HCT116 (cell line): ENCODE results near the gene HMSD. TPM values are rescaled to one million over a fixed set of nuclear protein-coding genes. Genes with fewer than 3 reads are reported as not detected.

Experiments
- ATAC-seq: fragments of 200-7000 bp; cut with Tn5 transposase; 2 replicates; pipeline ENCODE4 v1.9.1; 2020; ENCODE audit warnings: mild to moderate bottlenecking, moderate library complexity
- BruUV-seq: library from RNA; stranded (reverse); fragments of 400-500 nt; replicated peaks from 2 replicates; lab custom pipeline; 2021; lab: Mats Ljungman, UMichigan
- CTCF ChIA-PET: fragments of 300-600 bp; sonication (Branson Sonifier 250); formaldehyde crosslinking; loops from one replicate; lab custom pipeline; 2021; ENCODE audit warnings: antibody characterized with exemption; lab: Charles Lee
- POLR2A ChIA-PET: fragments of 300-600, 350-600 bp; sonication (Branson Sonifier 250); formaldehyde crosslinking; loops from one replicate; lab custom pipeline; 2021; ENCODE audit warnings: antibody characterized with exemption; lab: Charles Lee
- RAD21 ChIA-PET, 2 experiments: fragments of 300-600 bp; sonication (Branson Sonifier 250); formaldehyde crosslinking; loops; one replicate each; lab custom pipeline; 2023; ENCODE audit warnings: low total read pairs in 2 of 2; ENCODE audit not compliant: uncharacterized antibody in 2 of 2, unreplicated experiment in 2 of 2, low non-redundant PET in 1 of 2; lab: Charles Lee
- DNase-seq: peaks from one replicate; pipeline ENCODE4 v3.0.0-alpha.2; 2010; ENCODE audit warnings: low read depth, low spot score
- H2AFZ ChIP-seq: fragments of 200-600 bp; shearing (Covaris generic), sonication (generic); 2 replicates; pipeline ENCODE4 v1.6.1; 2017; ENCODE audit warnings: low read depth, mixed run types, mixed read lengths, antibody characterized with exemption, low read length; ENCODE audit not compliant: poor library complexity, severe bottlenecking
- H3K27ac ChIP-seq: 2 replicates; pipeline ENCODE4 v1.5.1; 2012; ENCODE audit warnings: low read depth, low read length
- H3K27me3 ChIP-seq: fragments of 200-600 bp; sonication (generic); 2 replicates; pipeline ENCODE4 v1.6.1; 2016; ENCODE audit warnings: mixed run types, low read length, mixed read lengths; ENCODE audit not compliant: insufficient read depth
- H3K36me3 ChIP-seq, 2 experiments: fragments of 200-500 bp in 1 of 2; fragments of 200-600 bp in 1 of 2; sonication (Bioruptor generic) in 1 of 2; sonication (generic) in 1 of 2; 2 replicates each; pipeline versions ENCODE4 v1.5.1 to v1.6.1; 2014 to 2016; ENCODE audit warnings: low read length in 2 of 2, inconsistent platforms in 1 of 2, mixed read lengths in 1 of 2, mixed run types in 1 of 2; ENCODE audit not compliant: insufficient read depth in 2 of 2, control insufficient read depth in 1 of 2
- H3K4me1 ChIP-seq, 2 experiments: fragments of 200-600 bp in 1 of 2; sonication (generic) in 1 of 2; 2 replicates each; pipeline versions ENCODE4 v1.5.1 to v1.6.1; 2012 to 2017; ENCODE audit warnings: low read length in 2 of 2, inconsistent platforms in 1 of 2, mild to moderate bottlenecking in 1 of 2, mixed read lengths in 1 of 2, mixed run types in 1 of 2, moderate library complexity in 1 of 2; ENCODE audit not compliant: insufficient read depth in 2 of 2, control insufficient read depth in 1 of 2
- H3K4me2 ChIP-seq: fragments of 200-600 bp; sonication (generic); 2 replicates; pipeline ENCODE4 v1.6.1; 2017; ENCODE audit warnings: mixed run types, low read length, mixed read lengths
- H3K4me3 ChIP-seq, 2 experiments: fragments of 200-600 bp in 1 of 2; sonication (generic) in 1 of 2; replicated peaks in 1 of 2; 2 replicates each; pipeline ENCODE4 v1.5.1; 2011 to 2016; ENCODE audit warnings: low read length in 2 of 2, control low read depth in 1 of 2, low read depth in 1 of 2, mild to moderate bottlenecking in 1 of 2, mixed read lengths in 1 of 2, mixed run types in 1 of 2
- H3K79me2 ChIP-seq: fragments of 200-600 bp; sonication (generic); 2 replicates; pipeline ENCODE4 v1.6.1; 2017; ENCODE audit warnings: mild to moderate bottlenecking, mixed run types, low read length, moderate library complexity, mixed read lengths; ENCODE audit not compliant: insufficient read depth
- H3K9ac ChIP-seq: fragments of 200-600 bp; sonication (generic); 2 replicates; pipeline ENCODE4 v1.6.1; 2016; ENCODE audit warnings: low read length, mixed read lengths
- H3K9me2 ChIP-seq: fragments of 200-600 bp; sonication (generic), shearing (Covaris generic); 2 replicates; pipeline ENCODE4 v1.6.1; 2017; ENCODE audit warnings: mixed run types, mild to moderate bottlenecking, moderate library complexity; ENCODE audit not compliant: insufficient read depth
- H3K9me3 ChIP-seq, 2 experiments: fragments of 200-500 bp in 1 of 2; fragments of 200-600 bp in 1 of 2; sonication (Bioruptor generic) in 1 of 2; sonication (generic) in 1 of 2; 2 replicates each; pipeline ENCODE4 v1.6.1; 2014 to 2017; ENCODE audit warnings: low read length in 2 of 2, mixed read lengths in 2 of 2, inconsistent platforms in 1 of 2, low read depth in 1 of 2, mild to moderate bottlenecking in 1 of 2, mixed run types in 1 of 2, moderate library complexity in 1 of 2; ENCODE audit not compliant: control insufficient read depth in 1 of 2, insufficient read depth in 1 of 2
- H4K20me1 ChIP-seq: fragments of 200-600 bp; sonication (generic), shearing (Covaris generic); 2 replicates; pipeline ENCODE4 v1.6.1; 2017; ENCODE audit warnings: mixed run types, mild to moderate bottlenecking, moderate library complexity; ENCODE audit not compliant: insufficient read depth
- CBX3 ChIP-seq: IDR thresholded peaks from 2 replicates; pipeline ENCODE4 v1.6.1; 2012; ENCODE audit warnings: low read depth
- EGR1 ChIP-seq: IDR thresholded peaks from 2 replicates; pipeline ENCODE4 v1.6.1; 2012; ENCODE audit warnings: low read depth
- ELF1 ChIP-seq: IDR thresholded peaks from 2 replicates; pipeline ENCODE4 v1.6.1; 2012; ENCODE audit warnings: low read depth, borderline replicate concordance
- EZH2phosphoT487 ChIP-seq: fragments of 200-600 bp; IDR thresholded peaks from 2 replicates; pipeline ENCODE4 v1.6.1; 2018; ENCODE audit warnings: antibody characterized with exemption, borderline replicate concordance
- JUND ChIP-seq: IDR thresholded peaks from 2 replicates; pipeline ENCODE4 v1.6.1; 2012
- MAX ChIP-seq: IDR thresholded peaks from 2 replicates; pipeline ENCODE4 v1.6.1; 2012
- POLR2AphosphoS5 ChIP-seq: IDR thresholded peaks from 2 replicates; pipeline ENCODE4 v1.6.1; 2011; ENCODE audit warnings: mild to moderate bottlenecking, low read depth, low read length, moderate library complexity
- RAD21 ChIP-seq: IDR thresholded peaks from 2 replicates; pipeline ENCODE4 v1.6.1; 2012; ENCODE audit warnings: low read depth, mild to moderate bottlenecking
- REST ChIP-seq: IDR thresholded peaks from 2 replicates; pipeline ENCODE4 v1.6.1; 2012; ENCODE audit warnings: low read depth
- TCF7L2 ChIP-seq: IDR thresholded peaks from 2 replicates; pipeline ENCODE4 v1.7.0; 2011; ENCODE audit warnings: borderline replicate concordance, inconsistent platforms; ENCODE audit not compliant: insufficient read depth, insufficient read length; ENCODE audit errors: extremely low read depth
- YY1 ChIP-seq: IDR thresholded peaks from 2 replicates; pipeline ENCODE4 v1.6.1; 2011; ENCODE audit warnings: low read length, low read depth, moderate library complexity, mild to moderate bottlenecking; ENCODE audit not compliant: insufficient replicate concordance; ENCODE audit errors: extremely low read depth
- ZBTB33 ChIP-seq: IDR thresholded peaks from 2 replicates; pipeline ENCODE4 v1.6.1; 2011; ENCODE audit warnings: mild to moderate bottlenecking, low read length, moderate library complexity; ENCODE audit not compliant: insufficient replicate concordance; ENCODE audit errors: extremely low read depth
- ZFX ChIP-seq: fragments of 450-650 bp; IDR thresholded peaks from 2 replicates; pipeline ENCODE4 v1.6.1; 2017
- ZNF274 ChIP-seq: fragments of 200-500 bp; sonication (Bioruptor generic); IDR thresholded peaks from 2 replicates; pipeline ENCODE4 v1.6.1; 2014; ENCODE audit warnings: mild to moderate bottlenecking, low read depth, low read length, inconsistent platforms
- intact Hi-C: fragments of 100-400 bp; cut with micrococcal nuclease; formaldehyde crosslinking; loops from 2 replicates; pipeline ENCODE4 v1.10.0; 2022
- total RNA-seq: library from RNA; stranded (reverse); gene quantifications from one replicate; pipeline ENCODE4 v1.2.1, GENCODE V29; 2021; ENCODE audit not compliant: unreplicated experiment

The HMSD gene
- total RNA-seq, 1 experiment from 2014 or later, result 5.3 TPM

GRCh38 chr18:63962137-63962536 lies 13.0 kb downstream of the HMSD start:
- BruUV-seq, result no TSS peak
- H3K27me3 ChIP-seq, result no peaks in the 10 kb centered on the region
- no peak overlapping the region for H3K4me2 ChIP-seq
- H3K9ac ChIP-seq, result no peak overlapping the region
- intact Hi-C loops, result no loop called here
- POLR2A ChIA-PET, result no interaction called here
- H4K20me1 ChIP-seq, result no peaks in the 10 kb centered on the region
- RAD21 ChIA-PET, result no interaction called here
- H2AFZ ChIP-seq, result no peak overlapping the region
- no peaks in the 10 kb centered on the region for H3K9me2 ChIP-seq
- H3K36me3 ChIP-seq, result no peaks in the 10 kb centered on the region
- DNase-seq, result no peak
- no peaks in the 10 kb centered on the region for H3K4me1 ChIP-seq
- no peak for ATAC-seq
- H3K4me3 ChIP-seq, result no peak overlapping the region
- H3K79me2 ChIP-seq, result no peaks in the 10 kb centered on the region
- no peak overlapping the region for H3K27ac ChIP-seq
- H3K9me3 ChIP-seq, result no peaks in the 10 kb centered on the region
- TF ChIP-seq RAD21, result no peak
- no peak for TF ChIP-seq TCF7L2
- TF ChIP-seq JUND, result no peak
- no peak for TF ChIP-seq EGR1
- TF ChIP-seq ZBTB33, result no peak
- no peak for TF ChIP-seq MAX
- no peak for TF ChIP-seq EZH2phosphoT487
- no peak for TF ChIP-seq REST
- no peak for TF ChIP-seq ZFX
- TF ChIP-seq YY1, result no peak
- TF ChIP-seq POLR2AphosphoS5, result no peak
- TF ChIP-seq ELF1, result no peak
- TF ChIP-seq ZNF274, result no peak
- no peak for TF ChIP-seq CBX3
- CTCF ChIA-PET, result no interaction called here
